Measurements from ENCODE around the gene THSD4. TPM values are rescaled to one million over a fixed set of nuclear protein-coding genes. Genes with fewer than 3 reads are reported as not detected.

Gene THSD4
- total RNA-seq, 2 donors from 2014 or later = 71.2 to 150 TPM

DNA sequence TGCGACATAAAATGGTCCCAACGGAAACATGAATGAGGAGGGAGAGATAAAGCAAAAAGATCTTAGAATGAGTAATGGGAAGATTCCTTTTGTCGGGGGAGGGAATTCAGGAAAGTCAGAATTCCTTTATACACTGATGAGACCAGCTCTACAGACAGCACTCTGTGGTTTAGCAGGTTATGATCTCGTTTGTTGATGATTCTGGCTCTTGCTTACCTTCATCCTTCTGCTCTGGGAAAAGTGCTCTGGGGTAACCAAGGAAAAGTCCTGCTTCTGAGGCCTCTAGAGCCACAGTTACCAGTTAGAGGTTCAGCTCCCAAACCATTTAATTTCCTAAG lies 544.4 kb downstream of the THSD4 start:
- ATAC-seq (ENCODE audit: insufficient number of reproducible peaks, low FRiP score, low read depth) = no peak
- peaks cover 0 to 28% of the 10 kb centered on the region in 2 donors for H3K4me1 ChIP-seq (ENCODE audit: control insufficient read depth in 1 of 2, low read depth in 2 of 2)
- no peaks in the 10 kb centered on the region for H3K36me3 ChIP-seq
- TF ChIP-seq, protein P1, sequence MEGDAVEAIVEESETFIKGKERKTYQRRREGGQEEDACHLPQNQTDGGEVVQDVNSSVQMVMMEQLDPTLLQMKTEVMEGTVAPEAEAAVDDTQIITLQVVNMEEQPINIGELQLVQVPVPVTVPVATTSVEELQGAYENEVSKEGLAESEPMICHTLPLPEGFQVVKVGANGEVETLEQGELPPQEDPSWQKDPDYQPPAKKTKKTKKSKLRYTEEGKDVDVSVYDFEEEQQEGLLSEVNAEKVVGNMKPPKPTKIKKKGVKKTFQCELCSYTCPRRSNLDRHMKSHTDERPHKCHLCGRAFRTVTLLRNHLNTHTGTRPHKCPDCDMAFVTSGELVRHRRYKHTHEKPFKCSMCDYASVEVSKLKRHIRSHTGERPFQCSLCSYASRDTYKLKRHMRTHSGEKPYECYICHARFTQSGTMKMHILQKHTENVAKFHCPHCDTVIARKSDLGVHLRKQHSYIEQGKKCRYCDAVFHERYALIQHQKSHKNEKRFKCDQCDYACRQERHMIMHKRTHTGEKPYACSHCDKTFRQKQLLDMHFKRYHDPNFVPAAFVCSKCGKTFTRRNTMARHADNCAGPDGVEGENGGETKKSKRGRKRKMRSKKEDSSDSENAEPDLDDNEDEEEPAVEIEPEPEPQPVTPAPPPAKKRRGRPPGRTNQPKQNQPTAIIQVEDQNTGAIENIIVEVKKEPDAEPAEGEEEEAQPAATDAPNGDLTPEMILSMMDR (IDR thresholded peaks at IDR 0.05) = no peak
- no peak overlapping the region for H3K27ac ChIP-seq
- H3K4me3 ChIP-seq = no peak overlapping the region
- H3K9me3 ChIP-seq = no peaks in the 10 kb centered on the region
- no peaks in the 10 kb centered on the region for H3K27me3 ChIP-seq (replicated peaks; ENCODE audit: insufficient read depth)
- DNase-seq (ENCODE audit: low spot score) = no peak

- Histone ChIP-seq H3K4me3 (no peak overlapping the region), H3K9me3 (no peaks in the 10 kb centered on the region), H3K4me1 (ENCODE audit: control insufficient read depth in 1 of 2, low read depth in 2 of 2) (peaks cover 0 to 24% of the 10 kb centered on the region in 2 donors), H3K36me3 (no peaks in the 10 kb centered on the region), H3K27me3 (replicated peaks; ENCODE audit: insufficient read depth) (no peaks in the 10 kb centered on the region), H3K27ac (no peak overlapping the region)
- no peak for ATAC-seq (ENCODE audit: insufficient number of reproducible peaks, low FRiP score, low read depth)
- TF ChIP-seq, protein P1 (IDR thresholded peaks at IDR 0.05) = no peak
- DNase-seq (ENCODE audit: low spot score) = no peak
Observed at GRCh38 chr15:71660501-71660900, 545.2 kb downstream of the THSD4 start.

- no peak for ATAC-seq (ENCODE audit: insufficient number of reproducible peaks, low FRiP score, low read depth)
- DNase-seq (ENCODE audit: low spot score) = no peak
- Histone ChIP-seq H3K9me3 (no peaks in the 10 kb centered on the region), H3K36me3 (no peaks in the 10 kb centered on the region), H3K27me3 (replicated peaks; ENCODE audit: insufficient read depth) (no peaks in the 10 kb centered on the region), H3K4me3 (no peak overlapping the region), H3K4me1 (ENCODE audit: control insufficient read depth in 1 of 2, low read depth in 2 of 2) (peaks cover 0 to 31% of the 10 kb centered on the region in 2 donors), H3K27ac (no peak overlapping the region)
- TF ChIP-seq, protein P1 (IDR thresholded peaks at IDR 0.05) = no peak
Observed at GRCh38 chr15:71662306-71662705, 547.0 kb downstream of the THSD4 start.

GRCh38 chr15:71664622-71665021 lies 549.4 kb downstream of the THSD4 start:
- H3K4me3 ChIP-seq = no peak overlapping the region
- TF ChIP-seq, protein P1 (IDR thresholded peaks at IDR 0.05) = no peak
- ATAC-seq (ENCODE audit: insufficient number of reproducible peaks, low FRiP score, low read depth) = no peak
- no peaks in the 10 kb centered on the region for H3K27me3 ChIP-seq (replicated peaks; ENCODE audit: insufficient read depth)
- peaks cover 3 to 30% of the 10 kb centered on the region in 2 donors for H3K4me1 ChIP-seq (ENCODE audit: control insufficient read depth in 1 of 2, low read depth in 2 of 2)
- no peak overlapping the region for H3K27ac ChIP-seq
- H3K36me3 ChIP-seq = no peaks in the 10 kb centered on the region
- H3K9me3 ChIP-seq = no peaks in the 10 kb centered on the region
- DNase-seq (ENCODE audit: low spot score) = no peak

DNA sequence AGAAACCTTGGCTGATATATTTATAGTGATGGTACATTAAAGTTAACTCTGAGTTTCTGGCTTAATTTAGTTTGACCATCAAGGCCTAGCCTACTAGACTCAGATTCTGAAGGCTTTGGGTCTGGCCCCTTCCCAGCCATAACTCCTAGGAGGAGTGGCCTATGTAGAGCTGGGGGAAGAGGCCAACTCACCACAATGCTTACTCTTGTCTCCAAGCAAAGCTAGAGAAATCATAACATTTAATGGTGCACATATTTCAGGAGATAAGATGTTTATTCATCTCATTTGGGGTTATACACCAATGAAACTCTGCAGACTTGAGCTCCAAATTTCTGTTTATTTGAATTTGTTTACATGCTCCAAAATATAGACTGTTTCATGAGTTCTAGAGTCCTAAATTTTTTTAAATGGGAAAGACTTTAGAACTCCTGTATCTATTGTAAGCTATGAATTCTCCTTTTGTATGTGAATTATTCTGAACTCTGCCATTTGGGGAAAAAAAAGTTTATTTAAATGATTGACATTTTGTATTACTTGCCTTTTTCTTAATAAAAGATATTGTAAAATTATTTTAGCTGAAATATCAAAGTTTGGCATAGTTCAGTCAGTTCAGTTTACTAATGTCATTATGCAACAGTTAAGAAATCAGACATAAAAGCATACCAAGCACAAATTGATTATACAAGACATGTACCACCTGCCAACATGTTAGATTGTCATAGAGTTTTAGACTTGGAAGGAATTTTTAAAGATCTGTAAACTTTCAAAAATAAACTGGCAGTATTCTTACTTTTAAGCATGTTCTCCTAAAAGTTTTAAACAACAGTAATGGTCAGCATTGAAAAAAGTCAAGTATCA lies 551.7 kb downstream of the THSD4 start:
- no peaks in the 10 kb centered on the region for H3K36me3 ChIP-seq
- H3K4me1 ChIP-seq (ENCODE audit: control insufficient read depth in 1 of 2, low read depth in 2 of 2) = peaks cover 3 to 19% of the 10 kb centered on the region in 2 donors
- H3K9me3 ChIP-seq = no peaks in the 10 kb centered on the region
- H3K4me3 ChIP-seq = no peak overlapping the region
- H3K27ac ChIP-seq = no peak overlapping the region
- ATAC-seq (ENCODE audit: insufficient number of reproducible peaks, low FRiP score, low read depth) (no peak), DNase-seq (ENCODE audit: low spot score) (no peak)
- TF ChIP-seq, protein P1 (IDR thresholded peaks at IDR 0.05) = no peak
- no peaks in the 10 kb centered on the region for H3K27me3 ChIP-seq (replicated peaks; ENCODE audit: insufficient read depth)

Measured in thoracic aorta (tissue), 2 donors.